WERI-Rb-1 (cell line): Measurements from ENCODE around the gene KAZN.

Experiments
- DNase-seq: peaks from one replicate; pipeline ENCODE4 v3.0.0-alpha.2; 2020
- H3K27ac ChIP-seq: fragments of 250-450 bp; sonication (Bioruptor Pico); 2 replicates; pipeline ENCODE4 v1.5.1; 2020; ENCODE audit warnings: mild to moderate bottlenecking, moderate library complexity
- H3K27me3 ChIP-seq: fragments of 250-450 bp; sonication (Bioruptor Pico); 2 replicates; pipeline ENCODE4 v1.5.1; 2021; ENCODE audit warnings: mild to moderate bottlenecking, low read depth, moderate library complexity; ENCODE audit not compliant: insufficient read depth, severe bottlenecking
- H3K36me3 ChIP-seq: fragments of 250-450 bp; sonication (Bioruptor Pico); 2 replicates; pipeline ENCODE4 v1.5.1; 2020; ENCODE audit warnings: mild to moderate bottlenecking, moderate library complexity
- H3K4me3 ChIP-seq: 2 replicates; pipeline ENCODE4 v1.5.1; 2011; ENCODE audit warnings: low read depth, mild to moderate bottlenecking, control low read depth, low read length
- H3K9me3 ChIP-seq: fragments of 250-450 bp; sonication (Bioruptor Pico); 2 replicates; pipeline ENCODE4 v1.5.1; 2021; ENCODE audit warnings: mild to moderate bottlenecking, moderate library complexity; ENCODE audit not compliant: severe bottlenecking
- CTCF ChIP-seq: IDR thresholded peaks from 2 replicates; pipeline ENCODE4 v1.5.1; 2011; ENCODE audit warnings: low read depth, mild to moderate bottlenecking, control low read depth, inconsistent platforms, low read length

KAZN gene

DNA sequence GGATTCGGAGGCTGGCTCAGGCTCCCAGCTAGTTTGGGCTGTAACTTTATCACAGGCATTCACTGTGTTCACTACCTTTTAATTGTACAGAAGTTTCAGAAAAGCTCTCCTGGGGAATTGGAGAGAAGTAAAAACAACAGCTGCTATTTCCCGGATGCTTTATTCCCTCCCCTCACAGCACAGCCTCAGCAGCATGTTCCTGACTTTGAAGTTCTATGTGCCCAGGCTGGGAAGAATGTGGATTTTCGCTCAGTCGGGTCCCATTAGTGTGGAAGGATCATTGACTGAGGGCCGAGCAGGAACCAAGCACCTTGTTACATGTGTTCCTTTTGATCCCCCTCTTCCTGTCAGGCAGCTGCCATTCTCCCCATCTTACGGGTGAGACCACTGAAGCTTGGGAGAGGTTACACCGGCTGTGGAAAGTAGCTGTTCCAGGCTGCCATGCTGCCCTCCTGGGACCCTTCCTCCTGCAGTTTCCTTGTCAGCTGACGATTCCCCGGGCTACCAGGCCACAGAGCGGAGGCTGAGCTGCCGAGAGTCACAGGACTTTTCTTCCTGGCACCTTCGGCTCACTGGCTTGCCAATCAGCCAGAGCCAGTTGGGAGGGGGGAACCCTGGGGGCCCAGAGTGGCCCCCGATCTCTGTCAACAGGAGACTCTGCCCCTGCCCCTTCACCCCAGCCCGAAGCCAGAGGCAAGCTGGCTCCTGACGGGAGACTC, 331.9 kb downstream of the KAZN start:
- Histone ChIP-seq H3K27me3 (peaks cover 15% of the 10 kb centered on the region), H3K36me3 (no peaks in the 10 kb centered on the region), H3K9me3 (no peaks in the 10 kb centered on the region), H3K4me3 (no peak overlapping the region), H3K27ac (no peak overlapping the region)
- DNase-seq, result no peak
- no peak for TF ChIP-seq CTCF

DNA sequence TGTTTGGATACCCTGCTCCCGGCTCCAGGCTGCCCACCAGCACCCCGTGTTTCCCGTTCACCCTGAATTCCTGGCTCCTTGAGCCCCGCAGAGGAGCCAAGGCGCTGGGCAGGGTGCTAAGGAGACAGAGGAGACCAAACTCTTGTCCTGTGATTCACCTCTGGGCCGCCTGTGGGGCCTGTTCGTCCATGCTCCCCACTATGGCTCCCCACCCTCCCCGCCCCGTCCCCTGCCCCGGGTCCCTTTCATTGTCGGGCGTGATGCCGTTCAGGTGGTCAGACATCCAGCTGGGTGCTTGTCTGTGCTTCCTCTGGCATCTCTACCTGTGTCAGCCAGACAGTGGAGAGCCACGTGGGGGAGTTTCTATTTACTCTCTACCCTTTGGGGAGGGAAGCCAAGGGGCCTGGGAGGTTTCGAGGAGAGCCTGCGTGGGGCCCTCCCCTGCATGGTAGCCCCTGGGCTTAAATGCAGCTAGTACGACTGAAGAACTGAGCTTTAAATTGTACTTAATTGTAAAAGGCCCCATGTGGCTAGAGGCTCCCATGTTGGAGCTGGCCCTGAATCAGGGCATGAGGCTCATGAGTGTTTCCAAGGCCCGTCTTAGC, 333.7 kb downstream of the KAZN start:
- Histone ChIP-seq H3K9me3 (no peaks in the 10 kb centered on the region), H3K36me3 (no peaks in the 10 kb centered on the region), H3K27me3 (no peaks in the 10 kb centered on the region), H3K4me3 (no peak overlapping the region), H3K27ac (no peak overlapping the region)
- TF ChIP-seq CTCF, result no peak
- no peak for DNase-seq

DNA sequence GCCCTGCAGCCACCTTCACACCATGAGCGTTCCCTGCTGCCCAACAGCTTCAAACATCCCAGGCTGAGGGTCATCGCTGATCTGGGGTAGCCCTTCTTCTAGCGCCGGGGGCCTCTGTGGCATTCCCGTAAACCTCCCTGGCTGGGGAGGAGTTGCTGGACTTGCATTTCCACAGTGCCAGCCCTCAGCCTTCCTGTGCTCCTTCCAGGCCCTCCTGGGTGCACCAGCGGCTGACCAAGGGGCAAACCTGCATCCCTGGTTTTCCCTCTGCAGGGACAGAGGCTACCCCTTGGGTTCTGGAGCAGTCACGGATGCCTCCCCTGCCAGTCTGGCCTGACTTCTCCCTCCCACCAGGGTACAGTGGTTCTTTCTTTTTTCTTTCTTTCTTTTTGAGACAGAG, 336.4 kb downstream of the KAZN start:
- no peak overlapping the region for H3K4me3 ChIP-seq
- H3K36me3 ChIP-seq, result no peaks in the 10 kb centered on the region
- no peaks in the 10 kb centered on the region for H3K27me3 ChIP-seq
- no peaks in the 10 kb centered on the region for H3K9me3 ChIP-seq
- no peak overlapping the region for H3K27ac ChIP-seq
- TF ChIP-seq CTCF, result no peak
- DNase-seq, result no peak

GRCh38 chr1:14936815-14937214, 338.3 kb downstream of the KAZN start:
- no peak overlapping the region for H3K4me3 ChIP-seq
- no peak for TF ChIP-seq CTCF
- H3K36me3 ChIP-seq, result no peaks in the 10 kb centered on the region
- H3K9me3 ChIP-seq, result no peaks in the 10 kb centered on the region
- H3K27me3 ChIP-seq, result no peaks in the 10 kb centered on the region
- DNase-seq, result no peak
- H3K27ac ChIP-seq, result no peak overlapping the region

GRCh38 chr1:14937288-14937949, 338.9 kb downstream of the KAZN start:
- no peak for TF ChIP-seq CTCF
- peak; percentile 33 for DNase-seq
- H3K36me3 ChIP-seq, result no peaks in the 10 kb centered on the region
- H3K27me3 ChIP-seq, result no peaks in the 10 kb centered on the region
- no peaks in the 10 kb centered on the region for H3K9me3 ChIP-seq
- no peak overlapping the region for H3K27ac ChIP-seq
- no peak overlapping the region for H3K4me3 ChIP-seq
